Activated naive CD8-positive, alpha-beta T cell treated with anti-CD3 and anti-CD28 coated beads, Interleukin-2, amount 10 ng/mL, durations not matched to agents 7 days and 5 days (primary cell): ENCODE measurements around the gene OR6C68. TPM values are rescaled to one million over a fixed set of nuclear protein-coding genes. Genes with fewer than 3 reads are reported as not detected.

Source experiments
- ATAC-seq: fragments of 150-1000 bp; cut with Tn5 transposase; one replicate; pipeline ENCODE4 v1.10.0; 2021; ENCODE audit warnings: low read depth, moderate library complexity
- POLR2A ChIA-PET: fragments of 350-600 bp; sonication (Branson Sonifier 250); formaldehyde crosslinking; loops from one replicate; lab custom pipeline; 2021; ENCODE audit warnings: antibody characterized with exemption; lab: Charles Lee
- DNase-seq: peaks from one replicate; pipeline ENCODE4 v3.0.0; 2021
- H3K27ac Mint-ChIP-seq: one replicate; pipeline ENCODE4 v1.8.0; 2022; ENCODE audit warnings: mild to moderate bottlenecking, mixed read lengths
- H3K27me3 Mint-ChIP-seq: one replicate; pipeline ENCODE4 v1.8.0; 2022; ENCODE audit warnings: mild to moderate bottlenecking, moderate library complexity, mixed read lengths
- H3K36me3 Mint-ChIP-seq: one replicate; pipeline ENCODE4 v1.8.0; 2021; ENCODE audit warnings: mild to moderate bottlenecking, mixed read lengths
- H3K4me1 Mint-ChIP-seq: one replicate; pipeline ENCODE4 v1.8.0; 2021; ENCODE audit warnings: mixed read lengths
- H3K4me3 Mint-ChIP-seq: one replicate; pipeline ENCODE4 v1.8.0; 2022; ENCODE audit warnings: mild to moderate bottlenecking, moderate library complexity, mixed read lengths
- H3K9me3 Mint-ChIP-seq: one replicate; pipeline ENCODE4 v1.8.0; 2021; ENCODE audit warnings: mixed read lengths
- total RNA-seq, 2 experiments: library from RNA; stranded (reverse); gene quantifications; one replicate each; pipeline ENCODE4 v1.2.3, GENCODE V29; 2021

The OR6C68 gene
- total RNA-seq, 2 experiments from 2014 or later, result not detected

DNA sequence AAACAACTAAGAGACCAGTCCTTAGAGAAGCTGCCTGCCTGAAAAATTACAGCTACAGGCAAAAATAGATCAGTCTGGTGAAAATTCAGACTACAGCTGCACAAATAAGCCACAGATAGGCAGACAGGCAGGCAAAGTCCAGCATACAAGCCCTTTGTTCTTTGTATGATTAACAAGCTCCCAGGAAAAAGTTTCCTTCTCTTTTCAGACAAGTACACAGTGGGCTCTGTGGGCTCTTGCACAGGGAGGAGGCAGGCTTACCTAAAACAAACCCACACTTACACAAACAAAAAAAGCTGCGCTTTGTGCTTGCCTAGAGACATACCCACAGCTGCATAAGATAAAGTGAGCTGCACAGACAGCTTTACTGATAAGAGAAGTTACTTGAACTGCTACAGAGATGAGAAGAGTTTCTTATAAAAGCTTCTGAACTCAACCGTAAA, 7.7 kb downstream of the OR6C68 start:
- no peak for ATAC-seq
- Mint-ChIP-seq H3K27ac (no peak overlapping the region), H3K4me1 (no peaks in the 10 kb centered on the region), H3K9me3 (no peaks in the 10 kb centered on the region), H3K4me3 (no peak overlapping the region), H3K27me3 (peaks cover 18% of the 10 kb centered on the region), H3K36me3 (no peaks in the 10 kb centered on the region)
- POLR2A ChIA-PET, result no interaction called here
- no peak for DNase-seq

DNA sequence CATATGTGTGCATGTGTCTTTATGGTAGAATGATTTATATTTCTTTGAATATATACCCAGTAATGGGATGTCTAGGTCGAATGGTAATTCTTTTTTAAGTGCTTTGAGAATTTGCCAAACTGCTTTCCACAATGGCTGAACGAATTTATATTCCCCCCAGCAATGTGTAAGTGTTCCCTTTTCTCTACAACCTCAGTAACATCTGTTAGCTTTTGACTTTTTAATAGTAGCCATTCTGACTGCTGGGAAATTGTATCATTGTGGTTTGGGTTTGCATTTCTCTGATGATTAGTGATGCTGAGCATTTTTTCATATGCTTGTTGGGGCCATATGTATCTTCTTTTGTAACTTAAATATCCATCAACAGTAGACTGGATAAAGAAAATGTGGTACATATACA, 9.4 kb downstream of the OR6C68 start:
- no peaks in the 10 kb centered on the region for H3K4me1 Mint-ChIP-seq
- POLR2A ChIA-PET, result no interaction called here
- H3K27ac Mint-ChIP-seq, result no peak overlapping the region
- no peak overlapping the region for H3K4me3 Mint-ChIP-seq
- peaks cover 18% of the 10 kb centered on the region for H3K27me3 Mint-ChIP-seq
- DNase-seq (no peak), ATAC-seq (no peak)
- no peaks in the 10 kb centered on the region for H3K36me3 Mint-ChIP-seq
- H3K9me3 Mint-ChIP-seq, result peaks cover 1% of the 10 kb centered on the region

GRCh38 chr12:55515696-55516095, 23.5 kb downstream of the OR6C68 start:
- POLR2A ChIA-PET, result no interaction called here
- ATAC-seq (peak; percentile 14), DNase-seq (no peak)
- Mint-ChIP-seq H3K27ac (no peak overlapping the region), H3K36me3 (no peaks in the 10 kb centered on the region), H3K4me1 (no peaks in the 10 kb centered on the region), H3K4me3 (no peak overlapping the region), H3K27me3 (peaks cover 7% of the 10 kb centered on the region), H3K9me3 (no peaks in the 10 kb centered on the region)

DNA sequence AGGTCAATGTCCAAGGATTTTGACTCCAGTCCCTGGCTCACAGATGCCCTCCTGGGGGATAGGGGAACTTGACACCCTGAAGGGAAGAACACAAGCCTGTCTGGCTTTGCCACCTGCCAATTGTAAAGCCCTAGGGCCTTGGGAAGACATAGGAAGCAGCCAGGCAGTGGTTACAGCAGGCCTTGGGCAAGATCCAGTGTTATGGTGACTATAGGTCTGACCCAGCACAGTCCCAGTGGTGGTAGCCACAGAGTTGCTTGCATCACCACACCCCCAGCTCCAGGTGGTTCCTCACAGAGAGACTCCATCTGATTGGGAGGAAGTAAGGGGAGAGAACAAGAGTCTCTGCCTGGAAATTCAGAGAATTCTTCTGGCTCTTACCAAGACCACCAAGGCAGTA, 24.2 kb downstream of the OR6C68 start:
- Mint-ChIP-seq H3K9me3 (no peaks in the 10 kb centered on the region), H3K36me3 (no peaks in the 10 kb centered on the region), H3K27ac (no peak overlapping the region), H3K4me1 (no peaks in the 10 kb centered on the region), H3K27me3 (peaks cover 7% of the 10 kb centered on the region), H3K4me3 (no peak overlapping the region)
- DNase-seq, result no peak
- no peak for ATAC-seq
- POLR2A ChIA-PET, result no interaction called here

Other genes with a start within 250 kb of the OR6C68 start
- not detected for gene OR6C74, start 247.8 kb upstream of the OR6C68 start, total RNA-seq
- gene OR6C6, start 195.8 kb upstream of the OR6C68 start, total RNA-seq, result not detected
- not detected for gene OR6C1, start 178.0 kb upstream of the OR6C68 start, total RNA-seq
- gene OR6C3, start 161.6 kb upstream of the OR6C68 start, total RNA-seq, result not detected
- not detected for gene OR6C75, start 129.4 kb upstream of the OR6C68 start, total RNA-seq
- not detected for gene OR6C65, start 91.8 kb upstream of the OR6C68 start, total RNA-seq
- not detected for gene OR6C76, start 66.1 kb upstream of the OR6C68 start, total RNA-seq
- not detected for gene OR6C2, start 48.3 kb upstream of the OR6C68 start, total RNA-seq
- not detected for gene OR6C70, start 22.2 kb upstream of the OR6C68 start, total RNA-seq
- gene OR6C4, start 57.2 kb downstream of the OR6C68 start, total RNA-seq, result not detected
- not detected for gene OR2AP1, start 80.1 kb downstream of the OR6C68 start, total RNA-seq
- not detected for gene OR10P1, start 144.5 kb downstream of the OR6C68 start, total RNA-seq
- gene ITGA7, start 215.5 kb downstream of the OR6C68 start, total RNA-seq, result 1 to 10 TPM; 4.1 to 4.2 TPM
- 100 to 1,000 TPM; 116 to 135 TPM for gene BLOC1S1, start 223.7 kb downstream of the OR6C68 start, total RNA-seq
- 10 to 100 TPM; 19.0 to 21.2 TPM for gene RDH5, start 228.0 kb downstream of the OR6C68 start, total RNA-seq
- 100 to 1,000 TPM; 150 to 165 TPM for gene CD63, start 236.6 kb downstream of the OR6C68 start, total RNA-seq